Esophagus squamous epithelium (tissue), 5 donors: ENCODE measurements around the gene NCAM1. TPM values are rescaled to one million over a fixed set of nuclear protein-coding genes. Genes with fewer than 3 reads are reported as not detected.

Experiments
- DNase-seq: peaks from one replicate; lab custom pipeline; 2025; lab: John Stamatoyannopoulos, UW
- H3K27ac ChIP-seq, 4 donors: fragments of 200-600 bp; sonication (generic); one replicate each; pipeline ENCODE4 v1.5.1; 2016 to 2019; ENCODE audit warnings: mild to moderate bottlenecking in 1 of 4
- H3K27me3 ChIP-seq, 4 donors: fragments of 200-600 bp; sonication (generic); 1 replicate in 3 of 4; 2 replicates in 1 of 4; pipeline versions ENCODE4 v1.5.1 to v1.6.0; 2017 to 2021; ENCODE audit warnings: antibody characterized with exemption in 1 of 4
- H3K36me3 ChIP-seq, 3 donors: fragments of 200-600 bp; sonication (generic); one replicate each; pipeline ENCODE4 v1.5.1; 2016 to 2019
- H3K4me1 ChIP-seq, 3 donors: fragments of 200-600 bp; sonication (generic); one replicate each; pipeline ENCODE4 v1.5.1; 2017 to 2019
- H3K4me3 ChIP-seq, 4 donors: fragments of 200-600 bp; sonication (generic); 1 replicate in 3 of 4; 2 replicates in 1 of 4; pipeline ENCODE4 v1.5.1; 2016 to 2019; ENCODE audit warnings: mild to moderate bottlenecking in 2 of 4, moderate library complexity in 1 of 4
- H3K9me3 ChIP-seq, 3 donors: fragments of 200-600 bp; sonication (generic); one replicate each; pipeline ENCODE4 v1.5.1; 2016 to 2019
- CTCF ChIP-seq, 6 experiments: fragments of 450-650 bp in 4 of 6; fragments of 200-600 bp in 2 of 6; sonication (generic) in 2 of 6; IDR thresholded peaks; one replicate each; pipeline ENCODE4 v1.5.1; 2016 to 2019; ENCODE audit warnings: antibody characterized with exemption in 6 of 6, mild to moderate bottlenecking in 4 of 6, moderate library complexity in 4 of 6
- POLR2A ChIP-seq, 4 donors: fragments of 450-650 bp; IDR thresholded peaks; one replicate each; pipeline ENCODE4 v1.6.1; 2017; ENCODE audit warnings: antibody characterized with exemption in 4 of 4, mild to moderate bottlenecking in 4 of 4, moderate library complexity in 3 of 4
- WGBS, 2 donors: methylation state at CpG; one replicate each; pipeline ENCODE4 v1.1.5; 2018; 5-methylcytosine and 5-hydroxymethylcytosine counted together
- intact Hi-C: fragments of 100-400 bp; cut with DNase I; formaldehyde crosslinking; loops from one replicate; pipeline ENCODE4 v1.15.0; 2022
- small RNA-seq, 4 donors: library from RNA; depleted of rRNA; stranded (forward); fragments of <200 nt; gene quantifications; one replicate each; pipeline ENCODE3, GENCODE V24; 2016
- total RNA-seq, 4 donors: library from RNA; depleted of rRNA; stranded (reverse); fragments of >200 nt; gene quantifications; one replicate each; pipeline ENCODE4 v1.1.0, GENCODE V29; 2016
- donor health status: DM: yes; HTN: yes; CAD: no.

Gene NCAM1
- total RNA-seq, 4 donors from 2014 or later, result 1.6 to 16.4 (median 2.6) TPM

GRCh38 chr11:113316256-113316655 is 355.0 kb downstream of the NCAM1 start:
- 33 to 43% methylated on average over 1 of the region's 1 CpG for WGBS, 2 donors
- H3K36me3 ChIP-seq, result peaks cover 0 to 33% (median 0%) of the 10 kb centered on the region in 3 donors
- DNase-seq, result no peak
- peak overlapping the region in 2 of 4 donors; percentile 89 to 92 for H3K27ac ChIP-seq
- no peak overlapping the region for H3K4me3 ChIP-seq
- TF ChIP-seq POLR2A (IDR thresholded peaks at IDR 0.05) (no peak), CTCF (IDR thresholded peaks at IDR 0.05) (no peak)
- no peaks in the 10 kb centered on the region for H3K27me3 ChIP-seq
- H3K9me3 ChIP-seq, result no peaks in the 10 kb centered on the region
- intact Hi-C loops, result no loop called here
- H3K4me1 ChIP-seq, result peaks cover 6 to 38% (median 19%) of the 10 kb centered on the region in 3 donors

- Histone ChIP-seq H3K36me3 (peaks cover 0 to 33% (median 0%) of the 10 kb centered on the region in 3 donors), H3K4me3 (no peak overlapping the region), H3K9me3 (no peaks in the 10 kb centered on the region), H3K27ac (no peak overlapping the region), H3K27me3 (no peaks in the 10 kb centered on the region), H3K4me1 (peaks cover 6 to 38% (median 19%) of the 10 kb centered on the region in 3 donors)
- intact Hi-C loops, result no loop called here
- WGBS, 2 donors, result 96 to 98% methylated on average over 2 of the region's 2 CpGs
- TF ChIP-seq CTCF (IDR thresholded peaks at IDR 0.05), result no peak
- no peak for TF ChIP-seq POLR2A (IDR thresholded peaks at IDR 0.05)
- no peak for DNase-seq
These were observed 356.1 kb downstream of the NCAM1 start for GRCh38 chr11:113317339-113317738.

- 91 to 97% methylated on average over 4 of the region's 4 CpGs for WGBS, 2 donors
- Histone ChIP-seq H3K27ac (no peak overlapping the region), H3K4me3 (no peak overlapping the region), H3K4me1 (peaks cover 1 to 28% (median 14%) of the 10 kb centered on the region in 3 donors), H3K9me3 (no peaks in the 10 kb centered on the region), H3K27me3 (no peaks in the 10 kb centered on the region), H3K36me3 (peaks cover 0 to 44% (median 0%) of the 10 kb centered on the region in 3 donors)
- DNase-seq, result no peak
- intact Hi-C loops, result no loop called here
- TF ChIP-seq POLR2A (IDR thresholded peaks at IDR 0.05), result no peak
- no peak for TF ChIP-seq CTCF (IDR thresholded peaks at IDR 0.05)
These were observed 357.9 kb downstream of the NCAM1 start for GRCh38 chr11:113319085-113319484.

GRCh38 chr11:113322158-113322557 is 360.9 kb downstream of the NCAM1 start:
- WGBS, 2 donors, result 60 to 69% methylated on average over 4 of the region's 4 CpGs
- intact Hi-C loops, result no loop called here
- no peak for TF ChIP-seq POLR2A (IDR thresholded peaks at IDR 0.05)
- no peak for TF ChIP-seq CTCF (IDR thresholded peaks at IDR 0.05)
- H3K4me3 ChIP-seq, result no peak overlapping the region
- no peak for DNase-seq
- no peaks in the 10 kb centered on the region for H3K27me3 ChIP-seq
- no peak overlapping the region for H3K27ac ChIP-seq
- H3K36me3 ChIP-seq, result peaks cover 0 to 73% (median 0%) of the 10 kb centered on the region in 3 donors
- H3K9me3 ChIP-seq, result no peaks in the 10 kb centered on the region
- H3K4me1 ChIP-seq, result peaks cover 0 to under 1% (median 0%) of the 10 kb centered on the region in 3 donors

- DNase-seq, result no peak
- H3K4me3 ChIP-seq, result no peak overlapping the region
- no peaks in the 10 kb centered on the region for H3K27me3 ChIP-seq
- TF ChIP-seq POLR2A (IDR thresholded peaks at IDR 0.05), result no peak
- no peak for TF ChIP-seq CTCF (IDR thresholded peaks at IDR 0.05)
- 92 to 95% methylated on average over 5 of the region's 5 CpGs for WGBS, 2 donors
- intact Hi-C loops, result no loop called here
- no peaks in the 10 kb centered on the region for H3K9me3 ChIP-seq
- no peak overlapping the region for H3K27ac ChIP-seq
- H3K4me1 ChIP-seq, result no peaks in the 10 kb centered on the region
- H3K36me3 ChIP-seq, result peaks cover 0 to 73% (median 0%) of the 10 kb centered on the region in 3 donors
These were observed 363.0 kb downstream of the NCAM1 start for GRCh38 chr11:113324250-113324649.

Small RNA genes within 50 kb of the gene (small RNA-seq; reads per million reads assigned to genes)
- 0 reads per million in 4 donors for gene RNU7-187P
